GM12801 (cell line): ENCODE measurements around the gene MMP3.

Experiments used
- TF ChIP-seq, protein P1 (sequence below): IDR thresholded peaks from one replicate; pipeline ENCODE4 v1.5.1; 2011; ENCODE audit warnings: control low read depth; ENCODE audit not compliant: insufficient read length; ENCODE audit errors: extremely low read depth

The MMP3 gene

GRCh38 chr11:102812188-102812587 lies 31.2 kb downstream of the MMP3 start:
- TF ChIP-seq, protein P1, sequence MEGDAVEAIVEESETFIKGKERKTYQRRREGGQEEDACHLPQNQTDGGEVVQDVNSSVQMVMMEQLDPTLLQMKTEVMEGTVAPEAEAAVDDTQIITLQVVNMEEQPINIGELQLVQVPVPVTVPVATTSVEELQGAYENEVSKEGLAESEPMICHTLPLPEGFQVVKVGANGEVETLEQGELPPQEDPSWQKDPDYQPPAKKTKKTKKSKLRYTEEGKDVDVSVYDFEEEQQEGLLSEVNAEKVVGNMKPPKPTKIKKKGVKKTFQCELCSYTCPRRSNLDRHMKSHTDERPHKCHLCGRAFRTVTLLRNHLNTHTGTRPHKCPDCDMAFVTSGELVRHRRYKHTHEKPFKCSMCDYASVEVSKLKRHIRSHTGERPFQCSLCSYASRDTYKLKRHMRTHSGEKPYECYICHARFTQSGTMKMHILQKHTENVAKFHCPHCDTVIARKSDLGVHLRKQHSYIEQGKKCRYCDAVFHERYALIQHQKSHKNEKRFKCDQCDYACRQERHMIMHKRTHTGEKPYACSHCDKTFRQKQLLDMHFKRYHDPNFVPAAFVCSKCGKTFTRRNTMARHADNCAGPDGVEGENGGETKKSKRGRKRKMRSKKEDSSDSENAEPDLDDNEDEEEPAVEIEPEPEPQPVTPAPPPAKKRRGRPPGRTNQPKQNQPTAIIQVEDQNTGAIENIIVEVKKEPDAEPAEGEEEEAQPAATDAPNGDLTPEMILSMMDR: no peak

DNA sequence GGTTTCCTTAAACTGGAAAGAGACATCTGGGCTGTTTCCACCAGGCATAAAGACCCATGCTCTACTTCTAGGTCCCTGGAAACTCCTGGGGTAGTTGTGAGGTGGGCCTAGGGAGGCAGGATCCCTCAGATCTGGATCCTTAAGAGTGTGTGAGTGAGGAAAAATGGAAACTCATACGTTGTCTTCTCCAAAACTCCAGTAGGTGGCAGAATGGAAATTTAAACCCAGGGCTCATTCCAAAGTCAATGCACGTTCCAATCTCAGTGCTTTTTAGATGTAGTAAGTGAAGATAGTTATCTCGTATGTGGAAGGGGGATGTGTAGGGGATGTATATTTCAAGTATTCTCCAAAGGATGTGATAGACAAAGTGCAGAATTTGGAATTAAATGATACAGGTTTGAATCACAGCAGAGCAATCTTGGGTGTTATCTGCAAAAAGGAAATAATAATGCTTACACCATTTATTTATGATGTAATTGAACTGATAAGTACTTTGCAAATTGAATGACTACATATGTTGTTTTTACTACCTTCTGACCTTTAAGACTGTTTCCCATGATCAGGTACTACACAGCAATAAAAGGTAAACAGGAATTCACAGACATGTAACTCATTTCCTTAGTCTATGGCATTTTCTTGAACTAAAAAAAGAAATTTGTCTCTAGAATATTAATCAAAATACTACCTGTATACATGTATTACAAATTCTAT lies 32.3 kb downstream of the MMP3 start:
- TF ChIP-seq, protein P1: no peak

GRCh38 chr11:102809971-102810370 lies 33.4 kb downstream of the MMP3 start:
- TF ChIP-seq, protein P1: no peak

GRCh38 chr11:102807921-102808320 lies 35.5 kb downstream of the MMP3 start:
- TF ChIP-seq, protein P1: no peak

GRCh38 chr11:102806296-102806695 lies 37.1 kb downstream of the MMP3 start:
- TF ChIP-seq, protein P1: no peak

DNA sequence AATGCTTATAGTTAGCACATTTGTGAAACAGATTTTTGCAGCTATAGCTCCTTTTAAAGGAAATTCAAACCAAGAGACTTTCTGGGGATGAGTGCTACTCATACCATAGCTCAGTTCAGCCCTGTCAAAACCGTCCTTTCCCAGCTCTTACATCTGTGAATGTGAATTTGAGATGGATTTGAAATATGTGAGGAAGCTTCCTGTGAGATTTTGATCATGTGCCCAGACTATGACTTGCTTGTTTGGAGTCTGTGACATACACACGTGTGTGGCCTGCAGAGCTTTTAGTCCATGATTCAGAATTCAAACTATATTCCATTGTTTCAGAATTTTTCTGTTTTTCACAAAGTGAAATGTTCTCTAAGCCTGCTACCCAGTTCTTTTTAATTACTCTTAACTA lies 41.1 kb downstream of the MMP3 start:
- TF ChIP-seq, protein P1: no peak

- TF ChIP-seq, protein P1: no peak
Observed at GRCh38 chr11:102800767-102801166, 42.6 kb downstream of the MMP3 start.
